H9 (cell line): Measurements from ENCODE around the gene NSD1. TPM values are rescaled to one million over a fixed set of nuclear protein-coding genes. Genes with fewer than 3 reads are reported as not detected.
A peak's percentile ranks its signal among the peaks of the same experiment; 100 is the strongest.

ENCODE experiments used
- DNase-seq: peaks from one replicate; pipeline ENCODE4 v3.0.0-alpha.2; 2017
- H2AFZ ChIP-seq: one replicate; pipeline ENCODE4 v1.6.1; 2013; ENCODE audit warnings: mild to moderate bottlenecking, low read length, control low read depth, moderate library complexity
- H2AK5ac ChIP-seq: 2 replicates; pipeline ENCODE4 v1.6.1; 2013; ENCODE audit warnings: low read length, control low read depth, mixed read lengths; ENCODE audit not compliant: insufficient read length
- H2BK120ac ChIP-seq: one replicate; pipeline ENCODE4 v1.6.1; 2013; ENCODE audit warnings: low read depth, mild to moderate bottlenecking, low read length, control low read depth, inconsistent platforms; ENCODE audit not compliant: poor library complexity, severe bottlenecking
- H2BK12ac ChIP-seq: 2 replicates; pipeline ENCODE4 v1.6.1; 2013; ENCODE audit warnings: low read length, control low read depth, mixed read lengths, low read depth; ENCODE audit not compliant: insufficient read length
- H2BK15ac ChIP-seq: 2 replicates; pipeline ENCODE4 v1.6.1; 2013; ENCODE audit warnings: low read depth, low read length, control low read depth
- H2BK20ac ChIP-seq: one replicate; pipeline ENCODE4 v1.6.1; 2013; ENCODE audit warnings: low read depth, mild to moderate bottlenecking, low read length, control low read depth, inconsistent platforms; ENCODE audit not compliant: poor library complexity, severe bottlenecking
- H2BK5ac ChIP-seq: 2 replicates; pipeline ENCODE4 v1.6.1; 2013; ENCODE audit warnings: low read length, control low read depth, mixed read lengths; ENCODE audit not compliant: insufficient read length
- H3K14ac ChIP-seq: 2 replicates; pipeline ENCODE4 v1.6.1; 2013; ENCODE audit warnings: low read length, control low read depth; ENCODE audit not compliant: insufficient read depth
- H3K18ac ChIP-seq: 2 replicates; pipeline ENCODE4 v1.6.1; 2013; ENCODE audit warnings: low read depth, mild to moderate bottlenecking, mixed read lengths, low read length, control low read depth; ENCODE audit not compliant: insufficient read length
- H3K23ac ChIP-seq: 2 replicates; pipeline ENCODE4 v1.6.1; 2013; ENCODE audit warnings: low read length, control low read depth, mixed read lengths, low read depth; ENCODE audit not compliant: insufficient read length
- H3K23me2 ChIP-seq: 2 replicates; pipeline ENCODE4 v1.6.1; 2013; ENCODE audit warnings: low read depth, mild to moderate bottlenecking, mixed read lengths, low read length, control low read depth; ENCODE audit not compliant: insufficient read length, poor library complexity, severe bottlenecking
- H3K27ac ChIP-seq: 2 replicates; pipeline ENCODE4 v1.5.1; 2013; ENCODE audit warnings: low read length, control low read depth, mixed read lengths, low read depth; ENCODE audit not compliant: insufficient read length
- H3K27me3 ChIP-seq: 2 replicates; pipeline ENCODE4 v1.6.1; 2013; ENCODE audit warnings: low read length, control low read depth, inconsistent platforms; ENCODE audit not compliant: insufficient read depth
- H3K4ac ChIP-seq: 2 replicates; pipeline ENCODE4 v1.6.1; 2013; ENCODE audit warnings: low read depth, mild to moderate bottlenecking, control low read depth, inconsistent platforms, low read length, moderate library complexity
- H3K4me1 ChIP-seq: 2 replicates; pipeline ENCODE4 v1.6.1; 2013; ENCODE audit warnings: low read length, control low read depth, inconsistent platforms; ENCODE audit not compliant: insufficient read depth
- H3K4me2 ChIP-seq: 2 replicates; pipeline ENCODE4 v1.6.1; 2013; ENCODE audit warnings: low read length, control low read depth, mixed read lengths; ENCODE audit not compliant: insufficient read length, insufficient read depth
- H3K56ac ChIP-seq: 2 replicates; pipeline ENCODE4 v1.6.1; 2013; ENCODE audit warnings: low read depth, mild to moderate bottlenecking, mixed read lengths, low read length, control low read depth; ENCODE audit not compliant: insufficient read length
- H3K79me1 ChIP-seq: 2 replicates; pipeline ENCODE4 v1.6.1; 2013; ENCODE audit warnings: low read depth, mild to moderate bottlenecking, moderate library complexity, low read length, control low read depth, inconsistent platforms; ENCODE audit not compliant: insufficient read depth, poor library complexity, severe bottlenecking
- H3K79me2 ChIP-seq: 2 replicates; pipeline ENCODE4 v1.6.1; 2013; ENCODE audit warnings: low read length, control low read depth, inconsistent platforms; ENCODE audit not compliant: insufficient read depth
- H3K9ac ChIP-seq: 2 replicates; pipeline ENCODE4 v1.6.1; 2013; ENCODE audit warnings: low read length, control low read depth, mixed read lengths; ENCODE audit not compliant: insufficient read length; ENCODE audit errors: extremely low read depth
- H3K9me3 ChIP-seq: one replicate; pipeline ENCODE4 v1.6.1; 2013; ENCODE audit warnings: low read depth, low read length, inconsistent platforms; ENCODE audit not compliant: control insufficient read depth
- H3T11ph ChIP-seq: one replicate; pipeline ENCODE4 v1.6.1; 2013; ENCODE audit warnings: mild to moderate bottlenecking, low read length, control low read depth, inconsistent platforms
- H4K20me1 ChIP-seq: one replicate; pipeline ENCODE4 v1.6.1; 2013; ENCODE audit not compliant: control insufficient read depth, insufficient read length, insufficient read depth
- H4K5ac ChIP-seq: 2 replicates; pipeline ENCODE4 v1.6.1; 2013; ENCODE audit warnings: low read depth, mild to moderate bottlenecking, mixed read lengths, low read length, control low read depth; ENCODE audit not compliant: insufficient read length
- H4K8ac ChIP-seq: replicated peaks from 2 replicates; pipeline ENCODE4 v1.6.1; 2013; ENCODE audit warnings: low read length, control low read depth, mixed read lengths, low read depth; ENCODE audit not compliant: insufficient read length
- H4K91ac ChIP-seq: 2 replicates; pipeline ENCODE4 v1.6.1; 2013; ENCODE audit warnings: low read depth, mild to moderate bottlenecking, moderate library complexity, mixed read lengths, low read length, control low read depth; ENCODE audit not compliant: insufficient read length
- H3K27ac Mint-ChIP-seq, 3 experiments: 2 replicates in 2 of 3; 3 replicates in 1 of 3; pipeline ENCODE4 v1.8.0; 2020 to 2021; ENCODE audit warnings: mixed read lengths in 3 of 3, mild to moderate bottlenecking in 1 of 3, moderate library complexity in 1 of 3
- H3K27me3 Mint-ChIP-seq: 2 replicates; pipeline ENCODE4 v1.8.0; 2021; ENCODE audit warnings: low read depth, mild to moderate bottlenecking, moderate library complexity, mixed read lengths
- H3K36me3 Mint-ChIP-seq, 3 experiments: 2 replicates in 2 of 3; 3 replicates in 1 of 3; pipeline ENCODE4 v1.8.0; 2020 to 2021; ENCODE audit warnings: low read depth in 3 of 3, mixed read lengths in 3 of 3; ENCODE audit not compliant: insufficient read depth in 1 of 3
- H3K4me1 Mint-ChIP-seq, 2 experiments: 2 replicates each; pipeline ENCODE4 v1.8.0; 2020; ENCODE audit warnings: mixed read lengths in 2 of 2
- H3K4me3 Mint-ChIP-seq, 2 experiments: 2 replicates in 1 of 2; 3 replicates in 1 of 2; pipeline ENCODE4 v1.8.0; 2020 to 2021; ENCODE audit warnings: mild to moderate bottlenecking in 2 of 2, mixed read lengths in 2 of 2, moderate library complexity in 1 of 2
- H3K9me3 Mint-ChIP-seq, 2 experiments: 2 replicates in 1 of 2; 3 replicates in 1 of 2; pipeline ENCODE4 v1.8.0; 2020; ENCODE audit warnings: mild to moderate bottlenecking in 2 of 2, mixed read lengths in 2 of 2, moderate library complexity in 1 of 2
- WGBS: extraction: QIAGEN DNeasy Blood & Tissue Kit; methylation state at CpG from one replicate; pipeline ENCODE4 v1.1.7; 2013; ENCODE audit warnings: missing lambda C conversion rate, low lambda C conversion rate, mixed read lengths; ENCODE audit not compliant: insufficient read length; ENCODE audit errors: extremely low coverage; 5-methylcytosine and 5-hydroxymethylcytosine counted together
- total RNA-seq: library from RNA; stranded (reverse); gene quantifications from 2 replicates; pipeline ENCODE4 v1.2.1, GENCODE V29; 2021
- TF ChIP-seq, protein P1 (sequence below): fragments of 200-600 bp; sonication (generic); conservative IDR thresholded peaks from 3 replicates; pipeline ENCODE4 v1.8.0; 2021; ENCODE audit warnings: antibody characterized with exemption, mild to moderate bottlenecking

Gene NSD1
- total RNA-seq, 1 experiment from 2014 or later: 213 TPM

- Histone ChIP-seq H3K56ac (no peak overlapping the region), H3K4me2 (no peak overlapping the region), H4K5ac (no peak overlapping the region), H2BK15ac (no peak overlapping the region), H3K27ac (no peak overlapping the region), H4K91ac (no peak overlapping the region), H3K4me1 (no peaks in the 10 kb centered on the region), H4K20me1 (no peaks in the 10 kb centered on the region), H3T11ph (no peak overlapping the region), H3K9me3 (no peaks in the 10 kb centered on the region), H3K79me1 (no peaks in the 10 kb centered on the region), H3K23ac (no peak overlapping the region), H3K9ac (no peak overlapping the region), H2AFZ (no peak overlapping the region), H3K23me2 (no peaks in the 10 kb centered on the region), H2AK5ac (no peak overlapping the region), H2BK120ac (no peak overlapping the region), H3K79me2 (no peaks in the 10 kb centered on the region; the same call in 1 of the 2 replicates), H3K27me3 (no peaks in the 10 kb centered on the region), H3K4ac (no peak overlapping the region), H4K8ac (no peak overlapping the region), H2BK12ac (no peak overlapping the region), H3K18ac (no peak overlapping the region), H3K14ac (no peak overlapping the region), H2BK5ac (no peak overlapping the region), H2BK20ac (no peak overlapping the region)
- WGBS: no CpG with 5 or more reads among the region's 4 CpGs
- Mint-ChIP-seq H3K4me1 (no peaks in the 10 kb centered on the region), H3K4me3 (no peak overlapping the region), H3K36me3 (peaks cover 47 to 83% (median 81%) of the 10 kb centered on the region in 3 experiments; a peak in 6 of 7 replicates), H3K9me3 (no peaks in the 10 kb centered on the region), H3K27ac (peak overlapping the region in 1 of 3 experiments; percentile 86; a peak in 2 of 7 replicates), H3K27me3 (no peaks in the 10 kb centered on the region)
- TF ChIP-seq, protein P1, sequence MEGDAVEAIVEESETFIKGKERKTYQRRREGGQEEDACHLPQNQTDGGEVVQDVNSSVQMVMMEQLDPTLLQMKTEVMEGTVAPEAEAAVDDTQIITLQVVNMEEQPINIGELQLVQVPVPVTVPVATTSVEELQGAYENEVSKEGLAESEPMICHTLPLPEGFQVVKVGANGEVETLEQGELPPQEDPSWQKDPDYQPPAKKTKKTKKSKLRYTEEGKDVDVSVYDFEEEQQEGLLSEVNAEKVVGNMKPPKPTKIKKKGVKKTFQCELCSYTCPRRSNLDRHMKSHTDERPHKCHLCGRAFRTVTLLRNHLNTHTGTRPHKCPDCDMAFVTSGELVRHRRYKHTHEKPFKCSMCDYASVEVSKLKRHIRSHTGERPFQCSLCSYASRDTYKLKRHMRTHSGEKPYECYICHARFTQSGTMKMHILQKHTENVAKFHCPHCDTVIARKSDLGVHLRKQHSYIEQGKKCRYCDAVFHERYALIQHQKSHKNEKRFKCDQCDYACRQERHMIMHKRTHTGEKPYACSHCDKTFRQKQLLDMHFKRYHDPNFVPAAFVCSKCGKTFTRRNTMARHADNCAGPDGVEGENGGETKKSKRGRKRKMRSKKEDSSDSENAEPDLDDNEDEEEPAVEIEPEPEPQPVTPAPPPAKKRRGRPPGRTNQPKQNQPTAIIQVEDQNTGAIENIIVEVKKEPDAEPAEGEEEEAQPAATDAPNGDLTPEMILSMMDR: no peak
- no peak for DNase-seq
Measured at GRCh38 chr5:177209610-177210009, 76.0 kb downstream of the NSD1 start.
